GM10847 (cell line): ENCODE data around the gene ZPR1.

Experiments
- POLR2A ChIP-seq: IDR thresholded peaks from 2 replicates; pipeline ENCODE4 v1.6.1; 2011; ENCODE audit not compliant: insufficient read length; ENCODE audit errors: extremely low read depth

ZPR1 gene

GRCh38 chr11:116808262-116809175 is 20.7 kb upstream of the ZPR1 start:
- no peak for TF ChIP-seq POLR2A

GRCh38 chr11:116807601-116808261 is 19.9 kb upstream of the ZPR1 start:
- TF ChIP-seq POLR2A: no peak

- TF ChIP-seq POLR2A: no peak
Observed at GRCh38 chr11:116804001-116804400, 16.2 kb upstream of the ZPR1 start.

GRCh38 chr11:116800610-116801009 is 12.8 kb upstream of the ZPR1 start:
- no peak for TF ChIP-seq POLR2A

- TF ChIP-seq POLR2A: no peak
Observed at GRCh38 chr11:116798368-116798767, 10.5 kb upstream of the ZPR1 start.

GRCh38 chr11:116797816-116798215 is 10.0 kb upstream of the ZPR1 start:
- TF ChIP-seq POLR2A: no peak

- no peak for TF ChIP-seq POLR2A
Observed at GRCh38 chr11:116796548-116796947, 8.7 kb upstream of the ZPR1 start.

GRCh38 chr11:116794851-116795250 is 7.0 kb upstream of the ZPR1 start:
- no peak for TF ChIP-seq POLR2A

GRCh38 chr11:116793772-116794097 is 5.9 kb upstream of the ZPR1 start:
- TF ChIP-seq POLR2A: no peak

GRCh38 chr11:116792869-116793771 is 5.3 kb upstream of the ZPR1 start:
- no peak for TF ChIP-seq POLR2A

GRCh38 chr11:116792144-116792868 is 4.5 kb upstream of the ZPR1 start:
- TF ChIP-seq POLR2A: no peak

GRCh38 chr11:116791813-116792143 is 4.0 kb upstream of the ZPR1 start, which contains the start of gene APOA5:
Gene APOA5 (minus strand): TSS chr11:116791879. CDS start chr11:116791860, 19 bp downstream.
- TF ChIP-seq POLR2A: no peak

GRCh38 chr11:116791002-116791812 is 3.4 kb upstream of the ZPR1 start:
- no peak for TF ChIP-seq POLR2A

- TF ChIP-seq POLR2A: no peak
Observed at GRCh38 chr11:116790167-116791001, 2.6 kb upstream of the ZPR1 start.

- no peak for TF ChIP-seq POLR2A
Observed at GRCh38 chr11:116788975-116789374, 1.2 kb upstream of the ZPR1 start.
